Measurements from ENCODE around the gene TRAF3IP1. TPM values are rescaled to one million over a fixed set of nuclear protein-coding genes. Genes with fewer than 3 reads are reported as not detected.

TRAF3IP1 gene
- total and polyA plus RNA-seq, 2 of the 13 experiments (the other 11 are each of a cell fraction or from before 2014, with no cell fraction given), result 4.1 to 12.9 TPM

DNA sequence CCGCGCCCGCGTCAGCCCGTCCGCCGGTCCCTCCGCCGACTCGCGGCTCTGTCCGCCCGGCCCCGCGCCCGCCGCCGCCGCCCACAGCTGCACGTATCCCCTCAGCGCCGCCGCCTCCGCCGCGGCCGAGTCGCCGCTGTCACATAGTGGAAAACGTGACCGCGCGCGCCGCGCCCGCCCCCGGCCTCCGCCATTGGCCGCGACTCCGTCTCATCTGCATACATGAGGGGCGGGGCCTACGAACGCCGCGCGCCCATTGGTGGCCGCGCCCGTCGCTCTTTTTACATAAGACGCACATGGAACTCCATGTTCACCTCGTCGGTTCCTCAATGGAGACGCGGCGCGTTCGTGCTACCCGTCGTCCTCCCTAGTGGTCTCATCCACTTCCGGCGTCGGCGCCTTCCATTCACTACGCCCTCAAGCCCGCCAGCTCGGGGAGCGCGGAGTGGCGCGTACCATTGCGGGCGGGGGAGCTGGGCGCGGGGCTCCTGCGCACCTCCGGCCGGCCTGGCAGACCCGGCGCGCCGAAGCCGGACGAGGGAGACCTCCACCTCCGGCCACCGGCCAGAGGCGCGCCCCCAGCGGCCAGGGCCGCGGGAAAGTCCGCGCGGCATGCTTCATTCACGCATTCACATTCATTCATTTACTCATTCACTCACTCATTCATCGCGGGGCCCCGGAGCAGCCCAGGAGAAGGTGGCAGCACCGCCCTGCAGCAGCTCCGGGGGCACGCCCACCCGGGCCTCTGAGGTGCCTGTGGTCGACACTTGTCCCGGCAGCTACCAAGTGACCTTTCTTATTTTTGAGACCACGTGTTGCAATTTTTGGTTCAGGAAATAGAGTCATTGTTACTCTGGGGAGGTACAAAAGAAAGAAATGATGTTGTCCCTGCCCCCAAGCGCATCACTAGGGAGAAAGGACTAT, 31.4 kb upstream of the TRAF3IP1 start (continued):
- TF ChIP-seq, protein P1, sequence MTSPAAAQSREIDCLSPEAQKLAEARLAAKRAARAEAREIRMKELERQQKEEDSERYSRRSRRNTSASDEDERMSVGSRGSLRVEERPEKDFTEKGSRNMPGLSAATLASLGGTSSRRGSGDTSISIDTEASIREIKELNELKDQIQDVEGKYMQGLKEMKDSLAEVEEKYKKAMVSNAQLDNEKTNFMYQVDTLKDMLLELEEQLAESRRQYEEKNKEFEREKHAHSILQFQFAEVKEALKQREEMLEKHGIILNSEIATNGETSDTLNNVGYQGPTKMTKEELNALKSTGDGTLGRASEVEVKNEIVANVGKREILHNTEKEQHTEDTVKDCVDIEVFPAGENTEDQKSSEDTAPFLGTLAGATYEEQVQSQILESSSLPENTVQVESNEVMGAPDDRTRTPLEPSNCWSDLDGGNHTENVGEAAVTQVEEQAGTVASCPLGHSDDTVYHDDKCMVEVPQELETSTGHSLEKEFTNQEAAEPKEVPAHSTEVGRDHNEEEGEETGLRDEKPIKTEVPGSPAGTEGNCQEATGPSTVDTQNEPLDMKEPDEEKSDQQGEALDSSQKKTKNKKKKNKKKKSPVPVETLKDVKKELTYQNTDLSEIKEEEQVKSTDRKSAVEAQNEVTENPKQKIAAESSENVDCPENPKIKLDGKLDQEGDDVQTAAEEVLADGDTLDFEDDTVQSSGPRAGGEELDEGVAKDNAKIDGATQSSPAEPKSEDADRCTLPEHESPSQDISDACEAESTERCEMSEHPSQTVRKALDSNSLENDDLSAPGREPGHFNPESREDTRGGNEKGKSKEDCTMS (CRISPR knock-in tag; conservative IDR thresholded peaks at IDR 0.05), result no peak
- TF ChIP-seq RNF219 (CRISPR knock-in tag; IDR thresholded peaks at IDR 0.05) (no peak), ZNF549 (CRISPR knock-in tag; IDR thresholded peaks at IDR 0.05) (no peak), BCL3 (CRISPR knock-in tag; IDR thresholded peaks at IDR 0.05) (peak; percentile 91), NKX3-1 (CRISPR knock-in tag; IDR thresholded peaks at IDR 0.05) (no peak), ZNF460 (CRISPR knock-in tag; IDR thresholded peaks at IDR 0.05; ENCODE audit: borderline replicate concordance) (no peak), HNRNPK (IDR thresholded peaks at IDR 0.05; ENCODE audit: low read depth, low read length, poor library complexity, severe bottlenecking) (no peak), MTF2 (CRISPR knock-in tag; IDR thresholded peaks at IDR 0.05; ENCODE audit: borderline replicate concordance) (0 out of 2 replicates have a peak, but pooled peaks have one; percentile 77), ZFP37 (CRISPR knock-in tag; IDR thresholded peaks at IDR 0.05; ENCODE audit: borderline replicate concordance) (no peak), PTBP1 (IDR thresholded peaks at IDR 0.05; ENCODE audit: low read depth, low read length, poor library complexity, severe bottlenecking) (no peak), FOXM1 (CRISPR knock-in tag; IDR thresholded peaks at IDR 0.05) (no peak; the same call in 1 of the 2 replicates), TCF7L2 (IDR thresholded peaks at IDR 0.05; ENCODE audit: low read depth, low read length) (no peak), TSC22D2 (CRISPR knock-in tag; IDR thresholded peaks at IDR 0.05; ENCODE audit: borderline replicate concordance) (peak; percentile 69)
- TF ChIP-seq, protein P2, sequence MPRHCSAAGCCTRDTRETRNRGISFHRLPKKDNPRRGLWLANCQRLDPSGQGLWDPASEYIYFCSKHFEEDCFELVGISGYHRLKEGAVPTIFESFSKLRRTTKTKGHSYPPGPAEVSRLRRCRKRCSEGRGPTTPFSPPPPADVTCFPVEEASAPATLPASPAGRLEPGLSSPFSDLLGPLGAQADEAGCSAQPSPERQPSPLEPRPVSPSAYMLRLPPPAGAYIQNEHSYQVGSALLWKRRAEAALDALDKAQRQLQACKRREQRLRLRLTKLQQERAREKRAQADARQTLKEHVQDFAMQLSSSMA (CRISPR knock-in tag; IDR thresholded peaks at IDR 0.05), result peak; percentile 69; the same call in 1 of the 2 replicates
- TF ChIP-seq, protein P3, sequence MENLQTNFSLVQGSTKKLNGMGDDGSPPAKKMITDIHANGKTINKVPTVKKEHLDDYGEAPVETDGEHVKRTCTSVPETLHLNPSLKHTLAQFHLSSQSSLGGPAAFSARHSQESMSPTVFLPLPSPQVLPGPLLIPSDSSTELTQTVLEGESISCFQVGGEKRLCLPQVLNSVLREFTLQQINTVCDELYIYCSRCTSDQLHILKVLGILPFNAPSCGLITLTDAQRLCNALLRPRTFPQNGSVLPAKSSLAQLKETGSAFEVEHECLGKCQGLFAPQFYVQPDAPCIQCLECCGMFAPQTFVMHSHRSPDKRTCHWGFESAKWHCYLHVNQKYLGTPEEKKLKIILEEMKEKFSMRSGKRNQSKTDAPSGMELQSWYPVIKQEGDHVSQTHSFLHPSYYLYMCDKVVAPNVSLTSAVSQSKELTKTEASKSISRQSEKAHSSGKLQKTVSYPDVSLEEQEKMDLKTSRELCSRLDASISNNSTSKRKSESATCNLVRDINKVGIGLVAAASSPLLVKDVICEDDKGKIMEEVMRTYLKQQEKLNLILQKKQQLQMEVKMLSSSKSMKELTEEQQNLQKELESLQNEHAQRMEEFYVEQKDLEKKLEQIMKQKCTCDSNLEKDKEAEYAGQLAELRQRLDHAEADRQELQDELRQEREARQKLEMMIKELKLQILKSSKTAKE (CRISPR knock-in tag; IDR thresholded peaks at IDR 0.05; ENCODE audit: borderline replicate concordance), result peak; percentile 64; the same call in 1 of the 2 replicates
- TF ChIP-seq, protein P4, sequence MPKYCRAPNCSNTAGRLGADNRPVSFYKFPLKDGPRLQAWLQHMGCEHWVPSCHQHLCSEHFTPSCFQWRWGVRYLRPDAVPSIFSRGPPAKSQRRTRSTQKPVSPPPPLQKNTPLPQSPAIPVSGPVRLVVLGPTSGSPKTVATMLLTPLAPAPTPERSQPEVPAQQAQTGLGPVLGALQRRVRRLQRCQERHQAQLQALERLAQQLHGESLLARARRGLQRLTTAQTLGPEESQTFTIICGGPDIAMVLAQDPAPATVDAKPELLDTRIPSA (CRISPR knock-in tag; IDR thresholded peaks at IDR 0.05; ENCODE audit: borderline replicate concordance), result peak; percentile 80
